ENCODE measurements around the gene NLGN3. TPM values are rescaled to one million over a fixed set of nuclear protein-coding genes. Genes with fewer than 3 reads are reported as not detected.

NLGN3 gene
- total RNA-seq, 4 donors from 2014 or later: 1.7 to 3.1 (median 2.8) TPM

GRCh38 chrX:71117358-71117757 lies 27.3 kb upstream of the NLGN3 start:
- 50 to 100% methylated on average over 1 to 3 of the region's 10 CpGs for WGBS, 2 donors (ENCODE audit: low coverage in 1 of 2)
- Histone ChIP-seq H3K27me3 (no peaks in the 10 kb centered on the region), H3K36me3 (peaks cover 0 to 25% of the 10 kb centered on the region in 2 donors), H3K9me3 (no peaks in the 10 kb centered on the region), H3K4me3 (no peak overlapping the region), H3K4me1 (peaks cover 0 to 20% (median 2%) of the 10 kb centered on the region in 3 donors), H3K27ac (no peak overlapping the region)
- TF ChIP-seq POLR2AphosphoS5 (IDR thresholded peaks at IDR 0.05) (no peak), POLR2A (IDR thresholded peaks at IDR 0.05) (no peak), EP300 (IDR thresholded peaks at IDR 0.05) (no peak)
- TF ChIP-seq, protein P1, sequence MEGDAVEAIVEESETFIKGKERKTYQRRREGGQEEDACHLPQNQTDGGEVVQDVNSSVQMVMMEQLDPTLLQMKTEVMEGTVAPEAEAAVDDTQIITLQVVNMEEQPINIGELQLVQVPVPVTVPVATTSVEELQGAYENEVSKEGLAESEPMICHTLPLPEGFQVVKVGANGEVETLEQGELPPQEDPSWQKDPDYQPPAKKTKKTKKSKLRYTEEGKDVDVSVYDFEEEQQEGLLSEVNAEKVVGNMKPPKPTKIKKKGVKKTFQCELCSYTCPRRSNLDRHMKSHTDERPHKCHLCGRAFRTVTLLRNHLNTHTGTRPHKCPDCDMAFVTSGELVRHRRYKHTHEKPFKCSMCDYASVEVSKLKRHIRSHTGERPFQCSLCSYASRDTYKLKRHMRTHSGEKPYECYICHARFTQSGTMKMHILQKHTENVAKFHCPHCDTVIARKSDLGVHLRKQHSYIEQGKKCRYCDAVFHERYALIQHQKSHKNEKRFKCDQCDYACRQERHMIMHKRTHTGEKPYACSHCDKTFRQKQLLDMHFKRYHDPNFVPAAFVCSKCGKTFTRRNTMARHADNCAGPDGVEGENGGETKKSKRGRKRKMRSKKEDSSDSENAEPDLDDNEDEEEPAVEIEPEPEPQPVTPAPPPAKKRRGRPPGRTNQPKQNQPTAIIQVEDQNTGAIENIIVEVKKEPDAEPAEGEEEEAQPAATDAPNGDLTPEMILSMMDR (IDR thresholded peaks at IDR 0.05): no peak
- ATAC-seq: no peak

DNA sequence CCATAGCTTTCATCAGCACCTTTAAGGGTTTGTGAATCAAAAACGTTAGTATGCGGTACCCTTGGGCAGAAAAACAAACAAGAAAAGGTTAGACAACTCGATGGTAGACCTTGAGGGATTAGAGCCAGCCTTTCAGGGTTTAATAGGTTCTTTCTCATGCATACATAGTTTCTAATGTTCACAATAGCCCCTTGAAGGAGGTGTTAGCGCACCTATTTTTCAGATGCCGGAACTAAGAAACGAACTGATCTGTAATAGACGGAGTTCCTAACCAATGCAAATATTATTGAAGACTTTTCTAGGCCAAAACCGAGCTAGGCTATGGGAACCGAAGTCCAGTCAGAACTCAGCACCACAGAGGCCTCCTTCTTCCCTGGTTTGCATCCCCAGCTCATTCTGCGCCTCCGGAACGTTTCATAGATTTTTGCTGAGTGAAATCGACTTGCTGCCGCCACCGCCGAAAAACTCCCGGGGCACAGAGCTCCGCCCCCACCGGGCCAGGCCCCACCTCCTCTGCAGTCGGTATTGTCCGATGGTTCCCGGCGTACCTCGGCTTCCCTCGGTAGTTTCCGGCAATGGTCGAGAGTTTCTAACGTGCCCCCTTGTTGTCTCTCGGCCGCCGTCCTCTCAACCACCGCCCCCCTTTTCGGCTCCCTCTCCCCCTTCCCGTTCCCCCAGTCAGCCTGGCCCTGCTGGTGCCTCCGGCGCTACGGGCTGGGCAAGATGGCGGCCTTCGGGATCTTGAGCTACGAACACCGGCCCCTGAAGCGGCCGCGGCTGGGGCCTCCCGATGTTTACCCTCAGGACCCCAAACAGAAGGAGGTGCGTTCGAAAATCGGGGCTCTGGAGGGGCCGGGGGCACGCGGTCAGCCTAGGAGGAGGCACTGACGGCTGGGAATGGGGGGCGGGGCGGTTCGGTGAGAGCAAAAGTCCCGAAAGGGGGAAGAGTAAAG lies 26.3 kb upstream of the NLGN3 start, which contains the start of gene MED12:
TSS of gene MED12 (plus strand) at position 565 of the 953 bp plus-strand sequence. CDS start at position 724, 159 bp downstream.
- Histone ChIP-seq H3K27ac (peak within 1 kb of the TSS; percentile 48 to 84 (median 81)), H3K4me3 (peak within 1 kb of the TSS; percentile 58 to 67), H3K27me3 (no peaks in the 10 kb centered on the region), H3K9me3 (no peaks in the 10 kb centered on the region), H3K36me3 (peaks cover 0 to 35% of the 10 kb centered on the region in 2 donors), H3K4me1 (peaks cover 0 to 20% (median 2%) of the 10 kb centered on the region in 3 donors)
- ATAC-seq: peak; percentile 93
- TF ChIP-seq EP300 (IDR thresholded peaks at IDR 0.05) (no peak), POLR2AphosphoS5 (IDR thresholded peaks at IDR 0.05) (no peak), POLR2A (IDR thresholded peaks at IDR 0.05) (peak in 1 of 2 donors; percentile 18)
- TF ChIP-seq, protein P1 (IDR thresholded peaks at IDR 0.05): no peak
- WGBS, 2 donors (ENCODE audit: low coverage in 1 of 2): 3 to 23% methylated on average over 9 to 12 of the region's 56 CpGs

- H3K27ac ChIP-seq: peak overlapping the region; percentile 48 to 84 (median 81)
- no peak for ATAC-seq
- 0 to 29% methylated on average over 3 to 9 of the region's 17 CpGs for WGBS, 2 donors (ENCODE audit: low coverage in 1 of 2)
- H3K9me3 ChIP-seq: no peaks in the 10 kb centered on the region
- H3K4me3 ChIP-seq: peak overlapping the region; percentile 58 to 67
- peaks cover 0 to 20% (median 2%) of the 10 kb centered on the region in 3 donors for H3K4me1 ChIP-seq
- no peaks in the 10 kb centered on the region for H3K27me3 ChIP-seq
- H3K36me3 ChIP-seq: peaks cover 0 to 42% of the 10 kb centered on the region in 2 donors
- TF ChIP-seq EP300 (IDR thresholded peaks at IDR 0.05): no peak
- TF ChIP-seq POLR2AphosphoS5 (IDR thresholded peaks at IDR 0.05): no peak
- TF ChIP-seq POLR2A (IDR thresholded peaks at IDR 0.05): no peak
Observed at GRCh38 chrX:71118985-71119535, 25.6 kb upstream of the NLGN3 start.

DNA sequence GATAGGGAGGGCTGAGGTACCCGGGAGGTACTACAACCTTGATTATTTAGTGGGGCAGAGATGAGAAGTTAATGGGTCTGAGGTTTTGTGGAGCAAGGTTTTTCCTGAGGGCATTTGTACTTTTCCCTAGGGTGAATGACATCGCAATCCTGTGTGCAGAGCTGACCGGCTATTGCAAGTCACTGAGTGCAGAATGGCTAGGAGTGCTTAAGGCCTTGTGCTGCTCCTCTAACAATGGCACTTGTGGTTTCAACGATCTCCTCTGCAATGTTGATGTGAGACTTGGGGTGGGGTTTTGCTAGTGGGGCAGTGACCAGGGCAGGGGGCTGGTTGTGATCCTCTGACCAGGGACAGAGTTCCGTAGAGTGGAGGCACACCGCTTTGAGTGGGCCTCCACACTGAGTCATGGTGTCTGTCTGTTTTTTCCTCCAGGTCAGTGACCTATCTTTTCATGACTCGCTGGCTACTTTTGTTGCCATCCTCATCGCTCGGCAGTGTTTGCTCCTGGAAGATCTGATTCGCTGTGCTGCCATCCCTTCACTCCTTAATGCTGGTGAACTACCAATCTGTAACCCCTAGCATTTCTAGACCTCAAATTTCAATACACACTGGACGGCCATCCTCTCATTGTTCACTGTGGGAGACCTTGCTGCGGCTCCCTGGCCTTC lies 16.3 kb upstream of the NLGN3 start:
- Histone ChIP-seq H3K27ac (no peak overlapping the region), H3K9me3 (no peaks in the 10 kb centered on the region), H3K4me3 (no peak overlapping the region), H3K36me3 (peaks cover 0 to 100% of the 10 kb centered on the region in 2 donors), H3K27me3 (no peaks in the 10 kb centered on the region), H3K4me1 (peaks cover 0 to 6% (median 0%) of the 10 kb centered on the region in 3 donors)
- no peak for ATAC-seq
- 70 to 77% methylated on average over 3 of the region's 12 CpGs for WGBS, 2 donors (ENCODE audit: low coverage in 1 of 2)
- TF ChIP-seq POLR2A (IDR thresholded peaks at IDR 0.05) (no peak), EP300 (IDR thresholded peaks at IDR 0.05) (no peak), POLR2AphosphoS5 (IDR thresholded peaks at IDR 0.05) (no peak)
- TF ChIP-seq, protein P1 (IDR thresholded peaks at IDR 0.05): no peak
